Gastroesophageal sphincter (tissue), 4 donors: Measurements from ENCODE around the gene ZNF346. TPM values are rescaled to one million over a fixed set of nuclear protein-coding genes. Genes with fewer than 3 reads are reported as not detected.
A peak's percentile ranks its signal among the peaks of the same experiment; 100 is the strongest.

Source experiments
- ATAC-seq: fragments of 150-250 bp; one replicate; pipeline ENCODE4 v1.9.1; 2016; ENCODE audit warnings: mild to moderate bottlenecking, moderate library complexity
- H3K27ac ChIP-seq, 4 donors: fragments of 200-600 bp; sonication (generic) in 3 of 4; 1 replicate in 3 of 4; 2 replicates in 1 of 4; pipeline ENCODE4 v1.5.1; 2016 to 2019
- H3K27me3 ChIP-seq: fragments of 200-600 bp; sonication (generic); one replicate; pipeline ENCODE4 v1.5.1; 2019
- H3K36me3 ChIP-seq, 2 donors: fragments of 200-600 bp; sonication (generic); one replicate each; pipeline ENCODE4 v1.5.1; 2019; ENCODE audit warnings: control low read depth in 1 of 2
- H3K4me1 ChIP-seq, 3 donors: fragments of 200-600 bp; sonication (generic); 1 replicate in 2 of 3; 2 replicates in 1 of 3; pipeline ENCODE4 v1.5.1; 2016 to 2019; ENCODE audit warnings: control low read depth in 2 of 3
- H3K4me3 ChIP-seq, 2 donors: fragments of 200-600 bp; sonication (generic); one replicate each; pipeline ENCODE4 v1.5.1; 2019; ENCODE audit warnings: mild to moderate bottlenecking in 1 of 2, moderate library complexity in 1 of 2
- H3K9me3 ChIP-seq, 3 donors: fragments of 200-600 bp; sonication (generic); one replicate each; pipeline ENCODE4 v1.5.1; 2017 to 2019; ENCODE audit warnings: control low read depth in 2 of 3
- CTCF ChIP-seq, 4 experiments: fragments of 200-600 bp in 2 of 4; fragments of 450-650 bp in 2 of 4; sonication (generic) in 1 of 4; IDR thresholded peaks; one replicate each; pipeline ENCODE4 v1.5.1; 2017 to 2019; ENCODE audit warnings: antibody characterized with exemption in 4 of 4, mild to moderate bottlenecking in 2 of 4, moderate library complexity in 2 of 4
- EP300 ChIP-seq: sonication (generic); formaldehyde crosslinking; IDR thresholded peaks from one replicate; pipeline ENCODE4 v1.6.1; 2017; ENCODE audit warnings: antibody characterized with exemption, mild to moderate bottlenecking
- POLR2A ChIP-seq, 2 donors: fragments of 450-650 bp; IDR thresholded peaks; one replicate each; pipeline ENCODE4 v1.6.1; 2017; ENCODE audit warnings: antibody characterized with exemption in 2 of 2, mild to moderate bottlenecking in 2 of 2, moderate library complexity in 1 of 2
- POLR2AphosphoS5 ChIP-seq: sonication (generic); formaldehyde crosslinking; IDR thresholded peaks from one replicate; pipeline ENCODE4 v1.6.1; 2017; ENCODE audit warnings: antibody characterized with exemption
- WGBS, 2 donors: methylation state at CpG; one replicate each; pipeline ENCODE4 v1.1.5; 2018; ENCODE audit warnings: low coverage in 1 of 2; 5-methylcytosine and 5-hydroxymethylcytosine counted together
- total RNA-seq, 4 donors: library from RNA; depleted of rRNA; stranded (reverse); fragments of >200 nt; gene quantifications; one replicate each; pipeline ENCODE4 v1.1.0, GENCODE V29; 2016

ZNF346 gene
- total RNA-seq, 4 donors from 2014 or later: 12.9 to 16.9 (median 14.2) TPM

GRCh38 chr5:177010153-177010552 is 12.3 kb upstream of the ZNF346 start:
- no peak for ATAC-seq
- H3K27me3 ChIP-seq: no peaks in the 10 kb centered on the region
- no peak overlapping the region for H3K4me3 ChIP-seq
- 94 to 96% methylated on average over 3 to 4 of the region's 4 CpGs for WGBS, 2 donors
- peaks cover under 1 to 29% (median 4%) of the 10 kb centered on the region in 3 donors for H3K4me1 ChIP-seq
- H3K36me3 ChIP-seq: no peaks in the 10 kb centered on the region
- TF ChIP-seq POLR2AphosphoS5: no peak
- no peak for TF ChIP-seq EP300
- TF ChIP-seq POLR2A (IDR thresholded peaks at IDR 0.05): no peak
- no peak for TF ChIP-seq CTCF (IDR thresholded peaks at IDR 0.05)
- H3K9me3 ChIP-seq: no peaks in the 10 kb centered on the region
- no peak overlapping the region for H3K27ac ChIP-seq

GRCh38 chr5:177015156-177015555 is 7.3 kb upstream of the ZNF346 start:
- Histone ChIP-seq H3K4me1 (peaks cover 0 to 19% (median 0%) of the 10 kb centered on the region in 3 donors), H3K9me3 (no peaks in the 10 kb centered on the region), H3K27me3 (no peaks in the 10 kb centered on the region), H3K4me3 (no peak overlapping the region), H3K27ac (no peak overlapping the region), H3K36me3 (no peaks in the 10 kb centered on the region)
- TF ChIP-seq EP300 (no peak), POLR2AphosphoS5 (no peak), POLR2A (IDR thresholded peaks at IDR 0.05) (no peak), CTCF (IDR thresholded peaks at IDR 0.05) (no peak)
- WGBS, 2 donors: 94 to 100% methylated on average over 2 to 4 of the region's 4 CpGs
- ATAC-seq: no peak

- ATAC-seq: no peak
- no peak overlapping the region for H3K4me3 ChIP-seq
- H3K36me3 ChIP-seq: no peaks in the 10 kb centered on the region
- H3K9me3 ChIP-seq: no peaks in the 10 kb centered on the region
- H3K27me3 ChIP-seq: no peaks in the 10 kb centered on the region
- 67 to 81% methylated on average over 2 of the region's 2 CpGs for WGBS, 2 donors
- peaks cover 0 to 29% (median 5%) of the 10 kb centered on the region in 3 donors for H3K4me1 ChIP-seq
- TF ChIP-seq POLR2AphosphoS5 (no peak), POLR2A (IDR thresholded peaks at IDR 0.05) (no peak), EP300 (no peak), CTCF (IDR thresholded peaks at IDR 0.05) (no peak)
- H3K27ac ChIP-seq: no peak overlapping the region
Observed at GRCh38 chr5:177018341-177018740, 4.2 kb upstream of the ZNF346 start.

GRCh38 chr5:177020033-177020432 is 2.5 kb upstream of the ZNF346 start:
- Histone ChIP-seq H3K4me3 (no peak overlapping the region), H3K36me3 (no peaks in the 10 kb centered on the region), H3K27ac (no peak overlapping the region), H3K27me3 (no peaks in the 10 kb centered on the region), H3K4me1 (peaks cover 0 to 32% (median 8%) of the 10 kb centered on the region in 3 donors), H3K9me3 (no peaks in the 10 kb centered on the region)
- no peak for ATAC-seq
- TF ChIP-seq POLR2AphosphoS5: no peak
- no peak for TF ChIP-seq POLR2A (IDR thresholded peaks at IDR 0.05)
- no peak for TF ChIP-seq CTCF (IDR thresholded peaks at IDR 0.05)
- TF ChIP-seq EP300: no peak
- WGBS, 2 donors: 88 to 91% methylated on average over 1 to 2 of the region's 2 CpGs

GRCh38 chr5:177023303-177023664 is 788 bp downstream of the ZNF346 start:
- H3K27ac ChIP-seq: peak overlapping the region; percentile 73 to 94 (median 90)
- 9% methylated on average over 6 of the region's 6 CpGs; no CpG with 5 or more reads in 1 of the 2 donors for WGBS, 2 donors

More at GRCh38 chr5:177023303-177023664, 788 bp downstream of the ZNF346 start:
- Histone ChIP-seq H3K36me3 (peaks cover 0 to 5% of the 10 kb centered on the region in 2 donors), H3K27me3 (no peaks in the 10 kb centered on the region), H3K4me1 (peaks cover 0 to 36% (median 8%) of the 10 kb centered on the region in 3 donors), H3K4me3 (peak overlapping the region; percentile 79 to 87), H3K9me3 (no peaks in the 10 kb centered on the region)
- TF ChIP-seq EP300 (no peak), POLR2A (IDR thresholded peaks at IDR 0.05) (no peak), CTCF (IDR thresholded peaks at IDR 0.05) (no peak), POLR2AphosphoS5 (no peak)
- peak; percentile 5 for ATAC-seq
